Left colon (tissue), 2 donors: ENCODE results near the gene OSTF1. TPM values are rescaled to one million over a fixed set of nuclear protein-coding genes. Genes with fewer than 3 reads are reported as not detected.
A peak's percentile ranks its signal among the peaks of the same experiment; 100 is the strongest.

Source experiments
- ATAC-seq: fragments of 200-7000 bp; cut with Tn5 transposase; one replicate; pipeline ENCODE4 v1.9.1; 2020; ENCODE audit warnings: mild to moderate bottlenecking, moderate library complexity
- DNase-seq, 2 donors: peaks; one replicate each; pipeline ENCODE4 v3.0.0-alpha.2; 2020
- intact Hi-C, 2 donors: fragments of 100-400 bp; cut with DNase I in 1 of 2; cut with micrococcal nuclease in 1 of 2; formaldehyde crosslinking; loops; one replicate each; pipeline versions ENCODE4 v1.11.2 to v1.14.0; 2022; cut with DNase I, micrococcal nuclease
- total RNA-seq, 2 donors: library from RNA; stranded (reverse); fragmentation: NEBNext Ultra II Directional; extraction: Animal tissue kit (Norgen Biotek cat#: 25700); gene quantifications; one replicate each; pipeline ENCODE4 v1.2.1, GENCODE V29; 2021
- donor health status: DM: no; HTN: no; CAD: no.
- donor health status: DM: yes; HTN: yes; CAD: no.

OSTF1 gene
- total RNA-seq, 2 donors from 2014 or later = 69.4 to 75.1 TPM

- intact Hi-C loops = no loop called here
- DNase-seq = no peak
- no peak for ATAC-seq
These were observed 6.7 kb upstream of the OSTF1 start for GRCh38 chr9:75081632-75082031.

DNA sequence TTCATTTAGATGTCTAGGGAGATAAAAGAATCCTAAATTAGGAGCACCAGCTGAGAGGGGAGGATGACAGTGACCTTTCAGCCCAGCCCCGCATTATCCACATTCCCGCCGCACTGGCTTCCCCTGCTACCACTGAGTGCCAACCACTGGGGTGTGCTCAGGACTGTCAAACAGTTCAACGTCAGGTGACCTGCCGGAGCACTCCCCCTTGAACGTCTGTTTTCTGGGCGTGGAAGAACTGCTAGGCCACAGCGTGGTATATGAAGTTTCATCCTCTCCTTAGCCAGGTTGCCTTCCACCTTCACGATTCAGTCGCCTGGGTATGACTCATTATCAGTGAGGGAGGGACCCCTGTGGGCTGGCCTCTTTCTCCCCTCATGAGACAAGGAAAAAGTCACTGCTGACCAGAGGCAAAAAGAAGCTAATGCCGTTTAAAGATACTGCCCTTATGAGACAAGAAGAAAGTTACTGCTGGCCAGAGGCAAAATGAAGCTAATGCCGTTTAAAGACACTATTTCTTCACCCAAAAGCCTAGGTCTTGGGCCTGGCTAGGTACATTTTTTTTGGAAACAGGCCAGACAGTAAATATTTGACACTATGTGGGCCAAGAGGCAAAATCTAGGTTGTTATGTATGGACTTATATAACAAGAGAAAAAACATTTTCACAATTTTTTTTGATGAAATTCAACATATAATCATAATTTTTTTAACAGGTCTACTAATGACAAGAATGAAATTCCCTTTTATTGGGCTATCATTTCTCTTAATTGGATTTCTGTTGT, 4.9 kb upstream of the OSTF1 start:
- intact Hi-C loops = no loop called here
- DNase-seq = peak; percentile 68 to 83
- peak; percentile 55 for ATAC-seq

DNA sequence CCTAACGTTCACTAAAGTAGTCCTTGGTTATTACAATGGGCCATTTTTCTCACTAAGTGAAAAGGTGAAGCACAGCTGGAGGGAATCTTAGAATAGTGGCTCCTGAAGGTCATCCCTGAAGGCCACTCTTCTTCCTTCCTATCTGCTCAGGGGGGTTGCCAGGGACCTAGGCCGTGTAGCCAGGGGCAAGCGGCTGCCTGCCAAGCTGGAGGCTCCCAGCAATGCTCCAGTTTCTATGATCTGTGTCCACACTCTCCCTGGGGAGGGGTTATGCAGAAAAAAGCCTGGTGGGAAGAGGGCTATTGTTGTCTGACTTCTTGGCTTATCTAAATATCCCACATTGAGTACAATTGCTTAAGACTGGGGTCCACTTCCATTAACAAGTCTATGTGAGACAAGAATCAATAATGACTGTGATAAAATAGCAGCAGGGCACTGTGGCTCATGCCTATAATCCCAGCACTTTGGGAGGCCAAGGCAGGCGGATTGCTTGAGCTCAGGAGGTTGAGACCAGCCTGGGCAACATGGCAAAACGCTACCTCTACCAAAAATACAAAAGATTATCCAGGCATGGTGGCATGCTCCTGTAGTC, 4.1 kb upstream of the OSTF1 start:
- ATAC-seq (no peak), DNase-seq (no peak)
- intact Hi-C loops = no loop called here

- intact Hi-C loops = no loop called here
- ATAC-seq = no peak
These were observed 2.7 kb upstream of the OSTF1 start for GRCh38 chr9:75085640-75086039.

DNA sequence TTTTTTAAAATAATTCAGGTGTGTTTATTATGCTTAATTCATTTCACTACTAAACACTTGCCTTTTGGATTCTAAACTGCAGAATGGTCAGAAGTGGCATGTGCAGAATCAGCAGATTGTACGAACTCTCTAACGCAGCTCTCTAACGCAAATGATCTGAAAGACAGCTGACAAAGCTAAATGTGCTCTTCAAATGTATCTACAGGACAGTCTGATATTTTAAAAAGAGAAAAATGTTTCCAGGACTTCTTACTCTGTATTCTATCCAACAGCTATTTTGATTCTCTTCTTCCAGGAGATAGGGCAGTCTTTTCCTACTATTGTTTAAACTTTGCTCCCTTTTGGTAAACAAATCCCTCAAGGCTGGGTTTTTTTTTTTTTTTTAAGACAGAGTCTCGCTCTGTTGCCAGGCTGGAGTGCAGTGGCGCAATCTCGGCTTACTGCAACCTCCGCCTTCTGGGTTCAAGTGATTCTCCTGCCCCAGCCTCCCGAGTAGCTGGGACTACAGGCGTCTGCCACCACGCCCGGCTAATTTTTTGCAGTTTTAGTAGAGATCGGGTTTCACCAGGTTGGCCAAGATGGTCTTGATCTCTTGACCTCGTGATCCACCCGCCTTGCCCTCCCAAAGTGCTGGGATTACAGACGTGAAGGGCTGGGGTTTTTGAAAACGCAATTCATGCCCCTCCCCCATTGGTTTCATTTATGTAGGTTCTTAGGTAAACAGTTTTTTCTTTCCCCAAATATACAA, 1.6 kb upstream of the OSTF1 start:
- ATAC-seq (peak; percentile 13), DNase-seq (peak; percentile 36 to 51)
- intact Hi-C loops = no loop called here

More at GRCh38 chr9:75085640-75086039, 2.7 kb upstream of the OSTF1 start:
- DNase-seq = no peak

- intact Hi-C loops = no loop called here
- peak; percentile 19 for ATAC-seq
These were observed 958 bp upstream of the OSTF1 start for GRCh38 chr9:75087289-75087823.

GRCh38 chr9:75088646-75089372, 495 bp downstream of the OSTF1 start:
- ATAC-seq = peak; percentile 47
- peak; percentile 76 for DNase-seq
- intact Hi-C loops = no loop called here

More at GRCh38 chr9:75087289-75087823, 958 bp upstream of the OSTF1 start:
- DNase-seq = peak; percentile 50 to 63

GRCh38 chr9:75089373-75089766, 1.1 kb downstream of the OSTF1 start:
- ATAC-seq (no peak), DNase-seq (no peak)
- intact Hi-C loops = no loop called here

- DNase-seq (no peak), ATAC-seq (no peak)
- intact Hi-C loops = no loop called here
These were observed 2.3 kb downstream of the OSTF1 start for GRCh38 chr9:75090579-75090978.

DNA sequence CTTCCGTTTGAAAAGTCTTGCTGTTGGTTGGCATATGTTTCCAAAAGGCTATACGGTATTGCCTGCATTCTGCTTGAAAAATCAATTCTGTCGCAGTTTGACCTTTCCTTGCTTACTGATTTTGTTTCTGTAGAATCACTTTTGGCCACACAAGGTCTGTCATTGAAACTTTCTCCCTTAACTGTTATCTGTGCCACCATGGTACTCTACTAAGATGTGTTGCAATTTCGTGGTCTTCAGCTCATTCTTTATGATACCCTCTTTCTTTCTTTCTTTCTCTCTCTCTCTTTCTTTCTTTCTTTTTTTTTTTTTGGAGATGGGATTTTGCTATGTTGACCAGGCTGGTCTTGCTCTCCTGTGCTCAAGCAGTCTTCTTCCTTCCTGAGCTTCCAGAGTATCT, 4.5 kb downstream of the OSTF1 start:
- intact Hi-C loops = no loop called here
- no peak for ATAC-seq
- no peak for DNase-seq

GRCh38 chr9:75096796-75097195, 8.5 kb downstream of the OSTF1 start:
- intact Hi-C loops = no loop called here
- ATAC-seq = no peak
- DNase-seq = no peak

DNA sequence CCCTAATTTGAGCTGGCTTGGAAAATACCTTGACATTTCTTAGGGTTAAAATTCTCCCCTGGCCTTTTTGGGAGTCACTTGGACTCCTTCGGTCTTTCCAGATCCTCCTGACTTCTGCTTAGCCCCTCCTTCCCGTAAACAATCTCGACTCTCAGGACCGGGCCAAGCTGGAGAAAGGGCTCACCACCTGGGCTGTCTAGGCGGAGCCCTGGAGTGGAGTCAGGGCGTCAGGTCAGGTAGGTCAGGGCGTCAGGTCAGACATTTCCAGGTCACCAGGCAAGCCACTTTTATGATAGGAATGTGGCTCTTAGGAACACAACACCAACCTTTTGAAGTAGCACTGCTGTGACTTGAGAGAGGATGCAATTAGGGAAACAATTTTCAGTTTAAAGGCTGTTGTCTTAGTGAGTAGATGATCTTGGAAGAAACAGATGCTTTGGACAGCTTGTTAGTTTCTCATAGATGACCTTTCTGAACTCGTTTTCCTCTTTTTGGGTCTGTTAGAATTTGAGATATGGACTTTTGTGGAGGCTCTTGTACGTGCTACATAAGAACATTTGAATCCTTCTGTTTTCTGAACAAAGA, 12.8 kb downstream of the OSTF1 start:
- peak; percentile 40 for ATAC-seq
- no peak for DNase-seq
- intact Hi-C loops = no loop called here

GRCh38 chr9:75102177-75102790, 14.0 kb downstream of the OSTF1 start:
- no peak for ATAC-seq
- intact Hi-C loops = no loop called here
- no peak for DNase-seq

DNA sequence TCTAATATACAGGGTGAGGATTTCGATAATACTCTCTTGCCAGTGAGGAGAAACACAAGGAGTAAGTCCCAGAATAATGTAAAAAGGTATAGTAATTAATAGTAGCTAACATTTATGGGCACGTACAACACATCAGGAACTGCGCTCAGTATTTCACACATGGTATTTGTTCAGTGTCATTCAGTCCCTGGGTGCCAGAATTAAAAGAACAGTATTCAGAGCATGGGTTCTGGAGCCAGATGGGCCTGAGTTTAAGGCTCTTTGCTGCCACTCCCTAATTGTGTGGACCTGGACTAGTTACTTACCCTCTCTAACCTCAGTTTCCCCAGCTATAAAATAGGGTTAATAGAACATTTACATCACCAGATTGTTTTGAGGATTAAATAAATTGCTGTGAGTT, 16.3 kb downstream of the OSTF1 start:
- intact Hi-C loops = no loop called here
- DNase-seq (no peak), ATAC-seq (no peak)

DNA sequence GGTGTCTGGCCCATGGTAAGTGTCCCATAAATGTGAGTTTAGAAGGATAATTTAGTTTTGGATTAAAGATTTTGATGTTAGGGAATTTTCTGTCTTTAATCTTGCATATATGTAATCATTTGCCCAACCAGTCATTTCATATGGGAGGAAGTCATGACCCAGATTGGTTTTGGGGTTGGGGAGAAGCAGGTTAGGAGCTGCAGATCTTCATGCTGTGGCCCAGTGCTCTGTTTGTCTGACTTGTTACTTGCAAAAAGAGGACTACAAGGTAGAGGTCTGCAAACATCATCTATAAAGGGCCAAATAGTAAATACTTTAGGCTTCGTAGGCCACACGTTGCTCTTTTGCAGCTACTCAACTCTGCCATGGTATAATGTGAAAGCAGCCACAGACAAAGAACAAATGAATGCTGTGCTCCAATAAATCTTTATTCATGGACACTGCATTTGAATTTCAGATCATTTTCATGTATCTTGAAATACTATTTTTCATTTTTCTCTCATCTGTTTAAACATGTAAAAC, 16.8 kb downstream of the OSTF1 start:
- DNase-seq (no peak), ATAC-seq (no peak)
- intact Hi-C loops = no loop called here

- intact Hi-C loops = no loop called here
- DNase-seq = no peak
- no peak for ATAC-seq
These were observed 17.5 kb downstream of the OSTF1 start for GRCh38 chr9:75105841-75106240.

- ATAC-seq (no peak), DNase-seq (no peak)
- intact Hi-C loops = no loop called here
These were observed 18.5 kb downstream of the OSTF1 start for GRCh38 chr9:75106857-75107256.

DNA sequence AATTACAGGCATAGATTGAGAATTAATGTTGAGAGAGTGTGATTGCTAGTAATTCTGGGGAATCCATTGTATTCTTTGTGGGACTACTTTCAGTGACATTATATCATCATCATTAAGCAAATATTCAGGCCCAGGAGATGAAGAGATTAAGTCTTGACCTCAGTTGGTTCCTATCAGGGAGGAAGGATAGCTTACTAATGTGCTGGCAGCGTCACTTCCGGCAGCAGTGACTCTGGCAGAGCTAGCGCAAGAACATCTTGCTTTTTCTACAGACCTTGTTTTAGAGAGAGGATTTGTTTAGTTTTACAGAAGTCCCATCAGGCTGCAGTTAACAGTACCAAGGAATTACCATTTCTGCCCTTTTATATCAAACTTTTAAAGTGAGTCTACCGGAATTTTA, 20.3 kb downstream of the OSTF1 start:
- intact Hi-C loops = no loop called here
- DNase-seq (peak in 1 of 2 donors; percentile 28), ATAC-seq (no peak)
